ENCODE measurements around the gene SKA3.

DNA sequence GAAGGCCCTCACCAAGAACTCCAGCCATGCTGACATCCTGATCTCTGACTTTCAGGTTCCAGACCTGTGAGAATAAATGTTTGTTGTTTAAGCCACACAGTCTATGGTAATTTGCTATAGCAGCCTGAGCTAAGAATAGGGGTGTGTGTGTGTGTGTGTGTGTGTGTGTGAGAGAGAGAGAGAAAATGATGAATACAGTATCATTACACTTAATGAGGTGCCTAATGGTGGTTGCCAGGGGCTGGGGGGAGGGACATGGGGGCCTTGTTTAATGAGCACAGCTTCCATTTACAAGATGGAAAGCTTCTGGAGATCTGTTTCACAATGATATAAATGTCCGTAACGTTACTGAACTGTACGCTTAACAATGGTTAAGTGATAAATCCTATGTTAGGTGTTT, 61.1 kb downstream of the SKA3 start:
- TF ChIP-seq ZNF274 (IDR thresholded peaks at IDR 0.05; ENCODE audit: low read depth, low read length) (no peak), YY1 (IDR thresholded peaks at IDR 0.05; ENCODE audit: insufficient read depth, insufficient read length) (no peak), SUZ12 (IDR thresholded peaks at IDR 0.05; ENCODE audit: extremely low read depth, insufficient read depth, insufficient read length) (no peak)
